Measurements from ENCODE around the gene CD200. TPM values are rescaled to one million over a fixed set of nuclear protein-coding genes. Genes with fewer than 3 reads are reported as not detected.

CD200 gene
- total and polyA plus RNA-seq, 10 of the 15 experiments (the other 5 are each of a cell fraction or from before 2014, with no cell fraction given), result 21.2 to 84.3 (median 33.2) TPM

- TF ChIP-seq, protein P1, sequence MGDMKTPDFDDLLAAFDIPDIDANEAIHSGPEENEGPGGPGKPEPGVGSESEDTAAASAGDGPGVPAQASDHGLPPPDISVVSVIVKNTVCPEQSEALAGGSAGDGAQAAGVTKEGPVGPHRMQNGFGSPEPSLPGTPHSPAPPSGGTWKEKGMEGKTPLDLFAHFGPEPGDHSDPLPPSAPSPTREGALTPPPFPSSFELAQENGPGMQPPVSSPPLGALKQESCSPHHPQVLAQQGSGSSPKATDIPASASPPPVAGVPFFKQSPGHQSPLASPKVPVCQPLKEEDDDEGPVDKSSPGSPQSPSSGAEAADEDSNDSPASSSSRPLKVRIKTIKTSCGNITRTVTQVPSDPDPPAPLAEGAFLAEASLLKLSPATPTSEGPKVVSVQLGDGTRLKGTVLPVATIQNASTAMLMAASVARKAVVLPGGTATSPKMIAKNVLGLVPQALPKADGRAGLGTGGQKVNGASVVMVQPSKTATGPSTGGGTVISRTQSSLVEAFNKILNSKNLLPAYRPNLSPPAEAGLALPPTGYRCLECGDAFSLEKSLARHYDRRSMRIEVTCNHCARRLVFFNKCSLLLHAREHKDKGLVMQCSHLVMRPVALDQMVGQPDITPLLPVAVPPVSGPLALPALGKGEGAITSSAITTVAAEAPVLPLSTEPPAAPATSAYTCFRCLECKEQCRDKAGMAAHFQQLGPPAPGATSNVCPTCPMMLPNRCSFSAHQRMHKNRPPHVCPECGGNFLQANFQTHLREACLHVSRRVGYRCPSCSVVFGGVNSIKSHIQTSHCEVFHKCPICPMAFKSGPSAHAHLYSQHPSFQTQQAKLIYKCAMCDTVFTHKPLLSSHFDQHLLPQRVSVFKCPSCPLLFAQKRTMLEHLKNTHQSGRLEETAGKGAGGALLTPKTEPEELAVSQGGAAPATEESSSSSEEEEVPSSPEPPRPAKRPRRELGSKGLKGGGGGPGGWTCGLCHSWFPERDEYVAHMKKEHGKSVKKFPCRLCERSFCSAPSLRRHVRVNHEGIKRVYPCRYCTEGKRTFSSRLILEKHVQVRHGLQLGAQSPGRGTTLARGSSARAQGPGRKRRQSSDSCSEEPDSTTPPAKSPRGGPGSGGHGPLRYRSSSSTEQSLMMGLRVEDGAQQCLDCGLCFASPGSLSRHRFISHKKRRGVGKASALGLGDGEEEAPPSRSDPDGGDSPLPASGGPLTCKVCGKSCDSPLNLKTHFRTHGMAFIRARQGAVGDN (IDR thresholded peaks at IDR 0.05), result 0 out of 2 replicates have a peak, but pooled peaks have one; percentile 27
- no peak for TF ChIP-seq TAF1 (IDR thresholded peaks at IDR 0.05; ENCODE audit: borderline replicate concordance, low read depth, low read length)
- TF ChIP-seq BHLHE40 (IDR thresholded peaks at IDR 0.05; ENCODE audit: borderline replicate concordance in 1 of 2, low read depth in 2 of 2, low read length in 1 of 2), result 0 out of 4 replicates have a peak, but pooled peaks of 1 of the 2 experiments have one; percentile 17
- TF ChIP-seq EGR1 (IDR thresholded peaks at IDR 0.05; ENCODE audit: borderline replicate concordance in 1 of 2, low read depth in 2 of 2, low read length in 2 of 2), result no peak
- TF ChIP-seq, protein P2, sequence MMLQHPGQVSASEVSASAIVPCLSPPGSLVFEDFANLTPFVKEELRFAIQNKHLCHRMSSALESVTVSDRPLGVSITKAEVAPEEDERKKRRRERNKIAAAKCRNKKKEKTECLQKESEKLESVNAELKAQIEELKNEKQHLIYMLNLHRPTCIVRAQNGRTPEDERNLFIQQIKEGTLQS (IDR thresholded peaks at IDR 0.05; ENCODE audit: borderline replicate concordance, extremely low read depth, low read depth, low read length), result no peak
- TF ChIP-seq PML (IDR thresholded peaks at IDR 0.05; ENCODE audit: low read length), result no peak
- TF ChIP-seq BCL3 (IDR thresholded peaks at IDR 0.05; ENCODE audit: borderline replicate concordance, insufficient read depth, low read depth, low read length, poor library complexity, severe bottlenecking), result no peak
- TF ChIP-seq STAT1 (conservative IDR thresholded peaks at IDR 0.05), result no peak
- no peak for TF ChIP-seq TBL1XR1 (IDR thresholded peaks at IDR 0.05; ENCODE audit: low read depth, low read length)
- peak in 1 of 2 experiments; percentile 30; a peak in 1 of 4 replicates for TF ChIP-seq IKZF2 (IDR thresholded peaks at IDR 0.05)
- TF ChIP-seq NFYA (IDR thresholded peaks at IDR 0.05; ENCODE audit: borderline replicate concordance, low read depth, low read length), result no peak
- no peak for TF ChIP-seq CEBPB (IDR thresholded peaks at IDR 0.05; ENCODE audit: borderline replicate concordance in 1 of 2, low read depth in 2 of 2, low read length in 2 of 2)
- TF ChIP-seq ETV6 (conservative IDR thresholded peaks at IDR 0.05 in 1 of 2, IDR thresholded peaks at IDR 0.05 in 1 of 2; ENCODE audit: borderline replicate concordance in 1 of 2, low read depth in 1 of 2), result no peak
- peak; percentile 71 for TF ChIP-seq RUNX3 (IDR thresholded peaks at IDR 0.05; ENCODE audit: low read length)
- no peak for TF ChIP-seq MEF2B (IDR thresholded peaks at IDR 0.05; ENCODE audit: partially characterized antibody, poor library complexity, severe bottlenecking)
- TF ChIP-seq MLLT1 (IDR thresholded peaks at IDR 0.05), result no peak
- no peak for TF ChIP-seq TCF7 (IDR thresholded peaks at IDR 0.05; ENCODE audit: borderline replicate concordance)
- TF ChIP-seq E2F8 (IDR thresholded peaks at IDR 0.05; ENCODE audit: low read depth, partially characterized antibody), result no peak
- TF ChIP-seq BCL11A (IDR thresholded peaks at IDR 0.05; ENCODE audit: low read depth, low read length), result no peak
- TF ChIP-seq CBFB (IDR thresholded peaks at IDR 0.05; ENCODE audit: low read depth), result no peak
These were observed 72.9 kb downstream of the CD200 start (continued) for GRCh38 chr3:112405845-112406244.

Measured in GM12878 (cell line).